ENCODE results near the gene CHML.

GRCh38 chr1:241614572-241614971 is 25.6 kb downstream of the CHML start:
- TF ChIP-seq, protein P1, sequence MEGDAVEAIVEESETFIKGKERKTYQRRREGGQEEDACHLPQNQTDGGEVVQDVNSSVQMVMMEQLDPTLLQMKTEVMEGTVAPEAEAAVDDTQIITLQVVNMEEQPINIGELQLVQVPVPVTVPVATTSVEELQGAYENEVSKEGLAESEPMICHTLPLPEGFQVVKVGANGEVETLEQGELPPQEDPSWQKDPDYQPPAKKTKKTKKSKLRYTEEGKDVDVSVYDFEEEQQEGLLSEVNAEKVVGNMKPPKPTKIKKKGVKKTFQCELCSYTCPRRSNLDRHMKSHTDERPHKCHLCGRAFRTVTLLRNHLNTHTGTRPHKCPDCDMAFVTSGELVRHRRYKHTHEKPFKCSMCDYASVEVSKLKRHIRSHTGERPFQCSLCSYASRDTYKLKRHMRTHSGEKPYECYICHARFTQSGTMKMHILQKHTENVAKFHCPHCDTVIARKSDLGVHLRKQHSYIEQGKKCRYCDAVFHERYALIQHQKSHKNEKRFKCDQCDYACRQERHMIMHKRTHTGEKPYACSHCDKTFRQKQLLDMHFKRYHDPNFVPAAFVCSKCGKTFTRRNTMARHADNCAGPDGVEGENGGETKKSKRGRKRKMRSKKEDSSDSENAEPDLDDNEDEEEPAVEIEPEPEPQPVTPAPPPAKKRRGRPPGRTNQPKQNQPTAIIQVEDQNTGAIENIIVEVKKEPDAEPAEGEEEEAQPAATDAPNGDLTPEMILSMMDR (IDR thresholded peaks at IDR 0.05) = no peak
- no peak for TF ChIP-seq EP300 (IDR thresholded peaks at IDR 0.05)
- no peak for TF ChIP-seq POLR2AphosphoS5 (IDR thresholded peaks at IDR 0.05)
